HEK293 (cell line): ENCODE measurements around the gene ADGRF1.
"Not testable (repeated sequence)": the region's sequence is repeated elsewhere in the genome, so short reads cannot be mapped to it uniquely, and the experiment has no call there.

ENCODE experiments used
- CTCF ChIA-PET: fragments of 350-600 bp; formaldehyde crosslinking; extraction: SDS; loops from one replicate; lab custom pipeline; 2021; ENCODE audit warnings: antibody characterized with exemption; lab: Yijun Ruan, JAX
- POLR2A ChIA-PET: fragments of 300-600 bp; formaldehyde crosslinking; extraction: SDS; loops from one replicate; lab custom pipeline; 2020; ENCODE audit warnings: antibody characterized with exemption, inconsistent platforms; lab: Yijun Ruan, JAX
- H3K27ac ChIP-seq: fragments of 200-500 bp; sonication (Bioruptor generic); 2 replicates; pipeline ENCODE4 v1.5.1; 2014; ENCODE audit warnings: low read depth, low read length, control low read depth, inconsistent platforms; ENCODE audit errors: extremely low read depth
- H3K36me3 ChIP-seq, 2 experiments: fragments of 200-500 bp in 1 of 2; sonication (Bioruptor generic) in 1 of 2; 1 replicate in 1 of 2; 2 replicates in 1 of 2; pipeline ENCODE4 v1.5.1; 2014 to 2017; ENCODE audit warnings: inconsistent platforms in 2 of 2, low read length in 2 of 2; ENCODE audit not compliant: control insufficient read depth in 2 of 2, insufficient read depth in 1 of 2
- H3K4me1 ChIP-seq: fragments of 200-500 bp; sonication (Bioruptor generic); 2 replicates; pipeline ENCODE4 v1.5.1; 2014; ENCODE audit warnings: mild to moderate bottlenecking, low read length, inconsistent platforms; ENCODE audit not compliant: control insufficient read depth, insufficient read depth
- H3K4me3 ChIP-seq: 2 replicates; pipeline ENCODE4 v1.5.1; 2011; ENCODE audit warnings: low read depth, mild to moderate bottlenecking, control low read depth, low read length, moderate library complexity
- H3K9me3 ChIP-seq: fragments of 200-500 bp; sonication (Bioruptor generic); 2 replicates; pipeline ENCODE4 v1.5.1; 2014; ENCODE audit warnings: low read depth, low read length, inconsistent platforms; ENCODE audit not compliant: control insufficient read depth, insufficient read depth
- BCL11A ChIP-seq: fragments of 450-650 bp; formaldehyde crosslinking; IDR thresholded peaks from 2 replicates; pipeline ENCODE4 v1.5.1; 2016; ENCODE audit warnings: low read depth, missing biosample characterization, missing genetic modification characterization
- FEZF1 ChIP-seq: fragments of 450-650 bp; formaldehyde crosslinking; IDR thresholded peaks from 2 replicates; pipeline ENCODE4 v1.5.1; 2016; ENCODE audit warnings: missing biosample characterization, missing genetic modification characterization
- KLF8 ChIP-seq: fragments of 450-650 bp; formaldehyde crosslinking; IDR thresholded peaks from 2 replicates; pipeline ENCODE4 v1.5.1; 2016; ENCODE audit warnings: missing biosample characterization, missing genetic modification characterization
- KLF9 ChIP-seq: fragments of 450-650 bp; formaldehyde crosslinking; IDR thresholded peaks from 2 replicates; pipeline ENCODE4 v1.5.1; 2016; ENCODE audit warnings: missing biosample characterization, missing genetic modification characterization, low read depth
- MZF1 ChIP-seq: fragments of 450-650 bp; formaldehyde crosslinking; IDR thresholded peaks from 2 replicates; pipeline ENCODE4 v1.5.1; 2017; ENCODE audit warnings: missing biosample characterization, missing genetic modification characterization, borderline replicate concordance
- WT1 ChIP-seq: fragments of 450-650 bp; formaldehyde crosslinking; IDR thresholded peaks from 2 replicates; pipeline ENCODE4 v1.5.1; 2016; ENCODE audit warnings: missing biosample characterization, missing genetic modification characterization
- ZBTB17 ChIP-seq: fragments of 450-650 bp; formaldehyde crosslinking; IDR thresholded peaks from 2 replicates; pipeline ENCODE4 v1.5.1; 2016; ENCODE audit warnings: missing biosample characterization, missing genetic modification characterization
- ZEB2 ChIP-seq: fragments of 450-650 bp; formaldehyde crosslinking; IDR thresholded peaks from 2 replicates; pipeline ENCODE4 v1.5.1; 2016; ENCODE audit warnings: missing biosample characterization, missing genetic modification characterization
- ZNF155 ChIP-seq: fragments of 450-650 bp; formaldehyde crosslinking; IDR thresholded peaks from 2 replicates; pipeline ENCODE4 v1.5.1; 2016; ENCODE audit warnings: missing biosample characterization, missing genetic modification characterization
- ZNF2 ChIP-seq: fragments of 450-650 bp; formaldehyde crosslinking; IDR thresholded peaks from 2 replicates; pipeline ENCODE4 v1.5.1; 2016; ENCODE audit warnings: missing biosample characterization, missing genetic modification characterization
- ZNF530 ChIP-seq: fragments of 450-650 bp; formaldehyde crosslinking; IDR thresholded peaks from 2 replicates; pipeline ENCODE4 v1.5.1; 2016; ENCODE audit warnings: low read depth, missing biosample characterization, missing genetic modification characterization
- ZNF654 ChIP-seq: fragments of 450-650 bp; formaldehyde crosslinking; IDR thresholded peaks from 2 replicates; pipeline ENCODE4 v1.5.1; 2016; ENCODE audit warnings: low read depth, missing biosample characterization, missing genetic modification characterization
- ZNF843 ChIP-seq: fragments of 450-650 bp; formaldehyde crosslinking; IDR thresholded peaks from 2 replicates; pipeline ENCODE4 v1.5.1; 2016; ENCODE audit warnings: missing biosample characterization, missing genetic modification characterization
- TF ChIP-seq, protein P1 (sequence below): fragments of 450-650 bp; formaldehyde crosslinking; IDR thresholded peaks from 2 replicates; pipeline ENCODE4 v1.5.1; 2016; ENCODE audit warnings: missing biosample characterization, missing genetic modification characterization
- TF ChIP-seq, protein P2 (sequence below): fragments of 450-650 bp; formaldehyde crosslinking; conservative IDR thresholded peaks from 2 replicates; pipeline ENCODE4 v1.5.1; 2016; ENCODE audit warnings: low read depth, missing biosample characterization, missing genetic modification characterization

ADGRF1 gene

DNA sequence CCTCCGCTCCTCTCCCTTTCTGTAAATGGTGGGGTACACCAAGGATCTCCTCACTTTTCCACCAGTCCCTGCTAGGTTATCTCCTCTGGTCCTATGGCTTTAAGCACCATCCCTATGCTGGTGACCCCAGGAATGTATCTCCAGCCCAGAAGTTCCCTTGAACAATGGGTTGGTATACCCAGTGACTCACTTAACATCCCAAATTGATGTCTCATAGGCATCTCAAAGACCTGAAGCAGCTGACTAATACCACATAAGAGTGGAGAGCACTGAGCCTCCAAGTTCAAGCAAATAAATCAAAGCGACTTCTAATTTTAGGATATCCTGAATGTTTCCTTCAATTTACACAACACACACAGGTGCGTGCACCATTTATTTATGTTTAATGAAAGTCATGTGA, 48.3 kb downstream of the ADGRF1 start (continued):
- TF ChIP-seq BCL11A (no peak), ZNF530 (no peak), KLF8 (tag by site-specific recombination) (no peak)
- TF ChIP-seq, protein P1, sequence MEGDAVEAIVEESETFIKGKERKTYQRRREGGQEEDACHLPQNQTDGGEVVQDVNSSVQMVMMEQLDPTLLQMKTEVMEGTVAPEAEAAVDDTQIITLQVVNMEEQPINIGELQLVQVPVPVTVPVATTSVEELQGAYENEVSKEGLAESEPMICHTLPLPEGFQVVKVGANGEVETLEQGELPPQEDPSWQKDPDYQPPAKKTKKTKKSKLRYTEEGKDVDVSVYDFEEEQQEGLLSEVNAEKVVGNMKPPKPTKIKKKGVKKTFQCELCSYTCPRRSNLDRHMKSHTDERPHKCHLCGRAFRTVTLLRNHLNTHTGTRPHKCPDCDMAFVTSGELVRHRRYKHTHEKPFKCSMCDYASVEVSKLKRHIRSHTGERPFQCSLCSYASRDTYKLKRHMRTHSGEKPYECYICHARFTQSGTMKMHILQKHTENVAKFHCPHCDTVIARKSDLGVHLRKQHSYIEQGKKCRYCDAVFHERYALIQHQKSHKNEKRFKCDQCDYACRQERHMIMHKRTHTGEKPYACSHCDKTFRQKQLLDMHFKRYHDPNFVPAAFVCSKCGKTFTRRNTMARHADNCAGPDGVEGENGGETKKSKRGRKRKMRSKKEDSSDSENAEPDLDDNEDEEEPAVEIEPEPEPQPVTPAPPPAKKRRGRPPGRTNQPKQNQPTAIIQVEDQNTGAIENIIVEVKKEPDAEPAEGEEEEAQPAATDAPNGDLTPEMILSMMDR (tag by site-specific recombination): no peak
- TF ChIP-seq, protein P2, sequence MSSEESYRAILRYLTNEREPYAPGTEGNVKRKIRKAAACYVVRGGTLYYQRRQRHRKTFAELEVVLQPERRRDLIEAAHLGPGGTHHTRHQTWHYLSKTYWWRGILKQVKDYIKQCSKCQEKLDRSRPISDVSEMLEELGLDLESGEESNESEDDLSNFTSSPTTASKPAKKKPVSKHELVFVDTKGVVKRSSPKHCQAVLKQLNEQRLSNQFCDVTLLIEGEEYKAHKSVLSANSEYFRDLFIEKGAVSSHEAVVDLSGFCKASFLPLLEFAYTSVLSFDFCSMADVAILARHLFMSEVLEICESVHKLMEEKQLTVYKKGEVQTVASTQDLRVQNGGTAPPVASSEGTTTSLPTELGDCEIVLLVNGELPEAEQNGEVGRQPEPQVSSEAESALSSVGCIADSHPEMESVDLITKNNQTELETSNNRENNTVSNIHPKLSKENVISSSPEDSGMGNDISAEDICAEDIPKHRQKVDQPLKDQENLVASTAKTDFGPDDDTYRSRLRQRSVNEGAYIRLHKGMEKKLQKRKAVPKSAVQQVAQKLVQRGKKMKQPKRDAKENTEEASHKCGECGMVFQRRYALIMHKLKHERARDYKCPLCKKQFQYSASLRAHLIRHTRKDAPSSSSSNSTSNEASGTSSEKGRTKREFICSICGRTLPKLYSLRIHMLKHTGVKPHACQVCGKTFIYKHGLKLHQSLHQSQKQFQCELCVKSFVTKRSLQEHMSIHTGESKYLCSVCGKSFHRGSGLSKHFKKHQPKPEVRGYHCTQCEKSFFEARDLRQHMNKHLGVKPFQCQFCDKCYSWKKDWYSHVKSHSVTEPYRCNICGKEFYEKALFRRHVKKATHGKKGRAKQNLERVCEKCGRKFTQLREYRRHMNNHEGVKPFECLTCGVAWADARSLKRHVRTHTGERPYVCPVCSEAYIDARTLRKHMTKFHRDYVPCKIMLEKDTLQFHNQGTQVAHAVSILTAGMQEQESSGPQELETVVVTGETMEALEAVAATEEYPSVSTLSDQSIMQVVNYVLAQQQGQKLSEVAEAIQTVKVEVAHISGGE (tag by site-specific recombination): no peak

DNA sequence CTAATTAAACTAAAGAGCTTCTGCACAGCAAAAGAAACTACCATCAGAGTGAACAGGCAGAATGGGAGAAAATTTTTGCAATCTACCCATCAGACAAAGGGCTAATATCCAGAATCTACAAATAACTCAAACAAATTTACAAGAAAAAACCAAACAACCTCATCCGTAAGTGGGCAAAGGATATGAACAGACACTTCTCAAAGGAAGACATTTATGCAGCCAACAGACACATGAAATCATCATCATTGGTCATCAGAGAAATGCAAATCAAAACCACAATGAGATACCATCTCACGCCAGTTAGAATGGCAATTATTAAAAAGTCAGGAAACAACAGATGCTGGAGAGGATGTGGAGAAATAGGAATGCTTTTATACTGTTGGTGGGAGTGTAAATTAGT, 49.7 kb downstream of the ADGRF1 start:
- H3K27ac ChIP-seq, H3K36me3 ChIP-seq, POLR2A ChIA-PET, H3K4me1 ChIP-seq, H3K9me3 ChIP-seq, H3K4me3 ChIP-seq: not testable (repeated sequence)
- CTCF ChIA-PET: interaction anchor here (0.6 to 2.5 kb wide), 4 partner anchors 11 to 138 kb away, joined by 3 to 24 read pairs (median 12); partner anchors contain the start of gene ADGRF1

DNA sequence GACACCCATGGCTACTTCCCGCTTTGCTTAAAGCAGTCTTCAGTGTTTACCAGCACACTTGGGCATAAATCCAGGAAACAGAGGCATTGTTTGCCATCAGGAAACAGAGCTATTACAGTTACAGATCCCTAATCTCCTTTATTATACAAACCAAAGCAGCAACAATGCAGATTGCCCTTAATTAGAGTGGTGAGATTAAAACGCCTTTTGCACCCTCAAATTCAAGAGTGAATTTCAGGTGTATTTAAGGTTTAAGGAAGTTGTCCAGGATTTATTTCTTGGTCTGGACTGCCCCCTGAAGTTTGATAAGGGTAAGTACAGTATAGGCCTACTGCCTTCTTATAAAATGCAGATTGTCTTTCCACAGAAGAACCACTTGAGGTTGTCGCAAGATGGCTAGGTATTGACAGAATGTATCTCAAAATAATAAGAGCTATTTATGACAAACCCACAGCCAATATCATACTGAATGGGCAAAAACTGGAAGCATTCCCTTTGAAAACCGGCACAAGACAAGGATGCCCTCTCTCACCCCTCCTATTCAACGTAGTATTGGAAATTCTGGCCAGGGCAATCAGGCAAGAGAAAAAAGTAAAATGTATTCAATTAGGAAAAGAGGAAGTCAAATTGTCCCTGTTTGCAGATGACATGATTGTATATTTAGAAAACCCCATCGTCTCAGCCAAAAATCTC, 51.2 kb downstream of the ADGRF1 start:
- CTCF ChIA-PET: interaction anchor here (0.6 to 8.1 kb wide), 53 partner anchors 9 to 1060 kb away, joined by 3 to 108 read pairs (median 4); partner anchors contain the start of genes ADGRF1 and PLA2G7
- POLR2A ChIA-PET: not testable (repeated sequence)

DNA sequence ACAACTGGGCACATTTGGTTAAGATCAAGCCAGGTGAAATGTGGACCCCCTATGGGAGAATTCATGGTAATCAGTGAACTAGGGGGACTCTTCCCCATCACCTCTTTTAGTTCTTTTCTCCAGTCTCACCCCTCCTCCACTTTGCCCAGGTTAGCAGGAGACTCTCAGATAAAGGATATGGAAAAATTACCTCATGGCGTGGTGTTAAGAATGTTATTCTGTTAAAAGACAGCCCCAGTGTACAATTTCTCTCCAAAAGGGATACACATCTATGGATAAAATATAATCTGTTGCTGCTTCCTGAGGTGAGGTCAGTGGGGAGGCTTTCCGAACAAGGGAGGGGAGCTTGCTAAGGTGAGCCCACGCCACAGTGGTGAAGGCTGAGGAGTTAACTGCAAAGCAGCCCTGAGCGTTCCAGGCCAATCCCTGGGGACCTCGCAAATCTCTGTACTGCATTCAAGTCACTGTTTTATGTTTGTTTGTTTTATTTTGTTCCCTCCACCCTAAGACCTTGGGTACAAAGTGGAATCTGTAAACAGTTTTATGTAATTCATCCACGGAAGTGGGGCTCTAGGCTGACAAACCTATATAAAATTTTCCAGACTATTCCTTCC, 52.0 kb downstream of the ADGRF1 start:
- CTCF ChIA-PET: interaction anchor here (0.6 to 8.1 kb wide), 40 partner anchors 8 to 1059 kb away, joined by 3 to 108 read pairs (median 4); partner anchors contain the start of genes ADGRF1 and PLA2G7
- Histone ChIP-seq H3K4me1 (peaks cover 7% of the 10 kb centered on the region), H3K4me3 (no peak overlapping the region), H3K36me3 (no peaks in the 10 kb centered on the region), H3K27ac (no peak overlapping the region)
- POLR2A ChIA-PET: no interaction called here
- no peak for TF ChIP-seq ZNF843 (tag by site-specific recombination)
- TF ChIP-seq KLF9: no peak
- TF ChIP-seq FEZF1 (tag by site-specific recombination): 0 out of 2 replicates have a peak, but pooled peaks have one; percentile 8
- no peak for TF ChIP-seq ZNF155 (tag by site-specific recombination)
- 0 out of 2 replicates have a peak, but pooled peaks have one; percentile 17 for TF ChIP-seq MZF1 (tag by site-specific recombination)
- peak; percentile 79 for TF ChIP-seq WT1 (tag by site-specific recombination)
- TF ChIP-seq, all 188 proteins: peak for 3
- H3K9me3 ChIP-seq: no peaks in the 10 kb centered on the region

More for the DNA sequence above, 51.2 kb downstream of the ADGRF1 start:
- H3K9me3 ChIP-seq, H3K4me3 ChIP-seq, H3K4me1 ChIP-seq, H3K36me3 ChIP-seq, H3K27ac ChIP-seq: not testable (repeated sequence)
- TF ChIP-seq, protein P1 (tag by site-specific recombination): peak; percentile 57
- TF ChIP-seq ZNF2 (tag by site-specific recombination) (peak; percentile 73; the same call in 1 of the 2 replicates), ZNF654 (tag by site-specific recombination) (peak; percentile 92), ZEB2 (tag by site-specific recombination) (peak; percentile 50; the same call in 1 of the 2 replicates), ZBTB17 (tag by site-specific recombination) (0 out of 2 replicates have a peak, but pooled peaks have one; percentile 22)
